Left lung (tissue), 10 donors: ENCODE results near the gene CLDN24. TPM values are rescaled to one million over a fixed set of nuclear protein-coding genes. Genes with fewer than 3 reads are reported as not detected.

Experiments used
- ATAC-seq: fragments of 200-7000 bp; cut with Tn5 transposase; one replicate; pipeline ENCODE4 v1.9.1; 2020; ENCODE audit warnings: moderate library complexity
- DNase-seq, 4 donors: peaks; one replicate each; pipeline ENCODE4 v3.0.0-alpha.2; 2013 to 2020
- H3K27ac ChIP-seq, 2 donors: fragments of 200-600 bp; sonication (generic) in 1 of 2; one replicate each; pipeline versions ENCODE4 v1.5.0 to v1.8.0; 2020 to 2021
- H3K27me3 ChIP-seq, 2 donors: fragments of 200-600 bp; sonication (generic) in 1 of 2; one replicate each; pipeline versions ENCODE4 v1.5.0 to v1.8.0; 2020 to 2021
- H3K36me3 ChIP-seq, 2 donors: fragments of 200-600 bp; sonication (generic) in 1 of 2; one replicate each; pipeline versions ENCODE4 v1.5.0 to v1.8.0; 2020 to 2021
- H3K4me1 ChIP-seq, 2 donors: fragments of 200-600 bp; one replicate each; pipeline ENCODE4 v1.8.0; 2021
- H3K4me3 ChIP-seq, 2 donors: fragments of 200-600 bp; sonication (generic) in 1 of 2; one replicate each; pipeline versions ENCODE4 v1.5.0 to v1.8.0; 2020 to 2021; ENCODE audit warnings: mild to moderate bottlenecking in 1 of 2
- H3K9me3 ChIP-seq, 2 donors: fragments of 200-600 bp; sonication (generic) in 1 of 2; one replicate each; pipeline versions ENCODE4 v1.5.0 to v1.8.0; 2020 to 2021
- CTCF ChIP-seq, 2 donors: fragments of 200-600 bp; sonication (generic) in 1 of 2; IDR thresholded peaks; one replicate each; pipeline versions ENCODE4 v1.5.0 to v1.8.0; 2021; ENCODE audit warnings: antibody characterized with exemption in 2 of 2
- intact Hi-C, 2 donors: fragments of 100-400 bp; cut with DNase I; formaldehyde crosslinking; loops; one replicate each; pipeline versions ENCODE4 v1.11.2 to v1.14.2; 2022
- polyA plus RNA-seq, 6 donors: library from polyadenylated mRNA; unstranded; fragments of 120-200 nt; gene quantifications; one replicate each; pipeline ENCODE4 v1.2.1, GENCODE V29; 2013; ENCODE audit not compliant: insufficient read length in 6 of 6
- total RNA-seq, 2 donors: library from RNA; stranded (reverse); fragmentation: NEBNext Ultra II Directional; extraction: Animal tissue kit (Norgen Biotek cat#: 25700); gene quantifications; one replicate each; pipeline ENCODE4 v1.2.1, GENCODE V29; 2021
- donor health status: DM: no; HTN: yes; CAD: no.
- donor health status: DM: no; HTN: no; CAD: no.

Gene CLDN24
- total and polyA plus RNA-seq, 8 donors, result 0.25 to 0.53 TPM; not detected in 6

DNA sequence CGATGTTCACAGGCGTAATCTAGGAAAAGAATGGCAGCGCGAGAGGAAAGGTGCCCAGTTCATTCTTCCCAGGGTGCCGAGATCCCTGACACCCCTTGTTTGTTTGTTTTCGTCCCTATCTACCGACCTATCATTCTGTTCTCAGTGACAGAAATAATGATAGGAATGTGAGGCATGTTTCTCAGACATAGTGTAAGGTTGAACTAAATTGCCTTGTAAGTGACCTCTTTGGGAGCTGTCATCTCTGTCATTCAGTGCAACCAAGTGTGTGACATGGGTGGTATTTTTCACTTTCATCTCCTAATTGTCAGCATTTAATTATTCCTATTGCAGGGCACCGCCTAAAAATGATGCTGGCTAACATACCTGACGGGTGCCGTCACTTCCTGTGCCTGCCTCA is 26.5 kb downstream of the CLDN24 start:
- no peak for ATAC-seq
- no peak for DNase-seq
- intact Hi-C loops, result no loop called here
- H3K9me3 ChIP-seq, result no peaks in the 10 kb centered on the region
- H3K36me3 ChIP-seq, result peaks cover 0 to 27% of the 10 kb centered on the region in 2 donors
- no peak for TF ChIP-seq CTCF (IDR thresholded peaks at IDR 0.05)
- H3K27ac ChIP-seq, result no peak overlapping the region
- no peaks in the 10 kb centered on the region for H3K4me1 ChIP-seq
- H3K4me3 ChIP-seq, result no peak overlapping the region
- H3K27me3 ChIP-seq, result no peaks in the 10 kb centered on the region

GRCh38 chr4:183291070-183291469 is 31.2 kb downstream of the CLDN24 start:
- H3K4me3 ChIP-seq, result no peak overlapping the region
- H3K4me1 ChIP-seq, result no peaks in the 10 kb centered on the region
- ATAC-seq (no peak), DNase-seq (no peak)
- no peaks in the 10 kb centered on the region for H3K9me3 ChIP-seq
- intact Hi-C loops, result no loop called here
- no peaks in the 10 kb centered on the region for H3K27me3 ChIP-seq
- H3K36me3 ChIP-seq, result peaks cover 0 to 47% of the 10 kb centered on the region in 2 donors
- H3K27ac ChIP-seq, result no peak overlapping the region
- no peak for TF ChIP-seq CTCF (IDR thresholded peaks at IDR 0.05)

GRCh38 chr4:183289688-183290087 is 32.5 kb downstream of the CLDN24 start:
- Histone ChIP-seq H3K36me3 (peaks cover 0 to 53% of the 10 kb centered on the region in 2 donors), H3K4me3 (no peak overlapping the region), H3K9me3 (no peaks in the 10 kb centered on the region), H3K27me3 (no peaks in the 10 kb centered on the region), H3K27ac (no peak overlapping the region), H3K4me1 (no peaks in the 10 kb centered on the region)
- no peak for DNase-seq
- intact Hi-C loops, result no loop called here
- ATAC-seq, result no peak
- TF ChIP-seq CTCF (IDR thresholded peaks at IDR 0.05), result no peak

- intact Hi-C loops, result no loop called here
- H3K4me3 ChIP-seq, result no peak overlapping the region
- ATAC-seq (no peak), DNase-seq (no peak)
- H3K36me3 ChIP-seq, result peaks cover 0 to 59% of the 10 kb centered on the region in 2 donors
- no peaks in the 10 kb centered on the region for H3K9me3 ChIP-seq
- no peaks in the 10 kb centered on the region for H3K27me3 ChIP-seq
- H3K4me1 ChIP-seq, result no peaks in the 10 kb centered on the region
- no peak overlapping the region for H3K27ac ChIP-seq
- TF ChIP-seq CTCF (IDR thresholded peaks at IDR 0.05), result no peak
These were observed 33.3 kb downstream of the CLDN24 start for GRCh38 chr4:183288955-183289354.

DNA sequence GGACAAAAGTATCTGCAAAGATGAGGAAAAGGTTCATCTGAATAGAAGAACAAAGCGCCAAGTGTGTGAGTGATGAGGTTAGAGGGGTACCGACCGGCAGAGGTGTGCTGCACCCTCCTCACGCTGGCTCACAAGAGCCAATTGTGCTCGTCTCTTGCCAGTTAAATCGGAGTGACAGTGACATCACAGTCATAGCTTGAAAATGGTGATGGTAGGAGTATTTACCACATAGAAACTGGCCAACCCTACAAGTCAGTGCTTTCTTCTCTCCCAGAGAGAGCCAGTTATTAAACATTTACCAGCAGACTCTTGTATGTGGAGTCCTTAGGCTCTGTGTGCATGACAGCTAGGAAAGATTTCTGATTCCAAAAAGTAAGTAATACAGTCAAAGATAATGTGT is 34.5 kb downstream of the CLDN24 start:
- no peaks in the 10 kb centered on the region for H3K4me1 ChIP-seq
- H3K9me3 ChIP-seq, result no peaks in the 10 kb centered on the region
- no peak for TF ChIP-seq CTCF (IDR thresholded peaks at IDR 0.05)
- H3K27me3 ChIP-seq, result no peaks in the 10 kb centered on the region
- ATAC-seq (peak; percentile 48), DNase-seq (no peak)
- H3K4me3 ChIP-seq, result no peak overlapping the region
- no peak overlapping the region for H3K27ac ChIP-seq
- intact Hi-C loops, result no loop called here
- peaks cover 0 to 64% of the 10 kb centered on the region in 2 donors for H3K36me3 ChIP-seq
